Body of pancreas (tissue), 4 donors: Measurements from ENCODE around the gene ANKRD10.

ENCODE experiments used
- CTCF ChIP-seq, 7 experiments: fragments of 450-650 bp in 4 of 7; fragments of 200-600 bp in 3 of 7; sonication (generic) in 3 of 7; IDR thresholded peaks; one replicate each; pipeline ENCODE4 v1.5.1; 2016 to 2019; ENCODE audit warnings: antibody characterized with exemption in 7 of 7
- POLR2A ChIP-seq, 3 donors: fragments of 450-650 bp; IDR thresholded peaks; one replicate each; pipeline ENCODE4 v1.6.1; 2016; ENCODE audit warnings: antibody characterized with exemption in 3 of 3, mild to moderate bottlenecking in 2 of 3

GRCh38 chr13:110853235-110853721 lies 61.6 kb downstream of the ANKRD10 start:
- TF ChIP-seq CTCF (IDR thresholded peaks at IDR 0.05) (no peak), POLR2A (IDR thresholded peaks at IDR 0.05) (no peak)
